NCI-H2081 (cell line): ENCODE measurements around the gene TSPEAR.

Experiments used
- DNase-seq, 2 experiments: peaks; one replicate each; lab custom pipeline; 2025; lab: John Stamatoyannopoulos, UW

TSPEAR gene

DNA sequence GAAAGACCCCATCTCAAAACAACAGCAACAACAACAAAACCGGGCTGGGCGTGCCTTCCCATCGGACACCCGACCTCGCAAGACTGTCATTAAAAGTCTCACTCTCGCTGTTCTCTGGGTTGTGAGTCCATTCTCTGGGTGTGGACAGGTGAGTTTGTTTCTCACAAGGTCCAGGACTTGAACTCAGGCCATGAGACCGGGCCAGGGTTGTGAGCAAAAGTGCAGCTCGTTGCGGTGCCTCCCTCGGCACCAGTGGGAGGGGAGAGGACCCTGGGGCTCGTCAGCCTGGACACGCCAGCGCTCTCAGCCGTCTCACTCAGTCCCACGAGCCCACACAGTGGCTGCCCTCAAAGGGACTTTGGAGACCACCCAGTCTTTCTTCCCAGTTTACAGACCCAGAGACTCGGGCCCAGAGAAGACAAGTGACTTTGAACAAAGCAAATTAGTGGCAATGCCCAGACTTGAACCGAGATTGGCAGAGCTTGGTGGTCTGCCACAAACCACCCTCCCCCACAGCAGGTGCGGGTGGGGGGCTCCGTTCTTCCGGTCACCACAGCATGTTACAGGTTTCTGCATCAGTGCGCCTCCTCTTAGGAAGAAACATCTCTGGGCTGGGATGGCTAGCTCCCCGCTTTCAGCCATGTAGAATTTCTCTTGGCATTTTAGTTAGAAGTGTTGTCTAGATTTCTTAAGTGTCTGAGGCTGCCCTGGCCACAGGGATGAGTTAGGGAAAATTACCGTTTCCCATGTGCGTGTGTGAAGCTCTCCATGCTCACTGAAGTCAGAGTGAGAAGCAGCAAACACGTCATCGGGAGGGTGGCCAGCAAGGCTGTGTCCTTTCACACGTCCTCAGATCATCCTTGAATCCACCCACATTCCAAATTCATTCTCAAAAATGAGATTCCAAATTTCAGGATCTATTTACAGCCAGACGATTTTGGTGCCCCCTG, 227.8 kb downstream of the TSPEAR start:
- no peak for DNase-seq

DNA sequence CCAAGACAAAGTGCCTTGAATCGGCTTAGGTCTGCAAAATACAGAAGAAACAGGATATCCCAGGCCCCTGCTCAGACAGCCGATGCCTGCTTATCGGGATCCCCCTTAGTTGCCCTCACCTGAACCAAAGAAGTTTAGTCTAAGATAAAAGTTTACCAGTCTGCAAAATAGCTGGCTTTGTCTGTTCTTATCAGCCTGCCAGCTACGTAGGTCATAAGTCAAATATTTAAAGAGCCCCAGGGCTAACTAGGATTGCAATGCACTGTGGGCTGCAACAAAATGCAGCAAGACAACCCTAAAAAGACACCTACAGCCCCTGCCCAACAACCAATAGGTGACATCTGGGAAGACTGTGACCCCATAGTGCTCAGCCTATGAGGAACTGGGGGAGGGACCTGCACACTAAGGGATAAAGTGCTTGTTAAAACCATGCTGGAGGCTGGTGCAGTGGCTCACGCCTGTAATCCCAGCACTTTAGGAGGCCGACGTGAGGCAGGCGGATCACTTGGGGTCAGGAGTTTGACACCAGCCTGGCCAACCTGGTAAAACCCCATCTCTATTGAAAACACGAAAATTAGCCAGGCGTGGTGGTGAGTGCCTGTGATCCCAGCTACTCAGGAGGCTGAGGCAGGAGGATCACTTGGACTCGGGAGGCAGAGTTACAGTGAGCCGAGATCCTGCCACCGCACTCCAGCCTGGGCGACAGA, 228.6 kb downstream of the TSPEAR start:
- DNase-seq, result no peak

DNA sequence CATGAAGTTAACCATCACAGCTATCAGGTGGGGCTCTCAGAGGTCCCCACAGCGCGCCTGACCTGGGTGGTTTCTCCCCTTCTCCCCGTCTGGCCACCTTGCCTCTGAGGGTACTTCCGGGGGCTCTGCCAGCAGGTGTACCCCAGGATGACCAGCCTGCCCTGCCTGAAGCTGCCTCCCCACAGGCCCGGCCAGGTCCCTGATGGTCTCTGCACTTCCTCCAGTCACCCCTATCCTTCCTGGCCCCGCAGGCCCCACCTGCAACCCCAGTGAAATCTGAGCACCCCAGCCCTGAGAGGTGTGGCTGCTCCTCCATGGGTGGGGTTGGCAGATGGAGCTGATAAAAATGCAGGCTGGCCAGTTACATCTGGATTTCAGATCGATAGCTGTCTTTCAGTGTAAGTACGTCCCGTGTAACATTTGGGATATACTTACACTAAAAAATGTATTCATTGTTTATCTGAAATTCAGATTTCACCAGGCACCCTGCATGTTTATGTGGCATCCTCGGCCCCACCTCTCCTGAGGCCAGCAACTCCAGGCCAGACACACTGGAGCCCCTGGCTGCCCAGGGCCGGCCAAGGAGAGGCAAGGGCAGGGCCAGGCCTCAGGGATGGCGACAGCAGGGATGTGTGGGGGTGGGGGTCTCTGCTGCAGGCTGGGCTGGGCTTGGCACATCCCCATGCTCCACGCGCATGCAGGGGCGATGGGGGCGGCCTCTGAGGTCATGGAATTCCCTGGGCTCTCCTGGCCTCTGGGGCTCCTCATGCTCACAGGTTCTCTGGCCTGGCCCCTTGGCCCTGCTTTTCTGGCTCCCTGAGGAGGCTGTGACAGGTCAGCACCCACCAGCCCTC, 230.9 kb downstream of the TSPEAR start:
- no peak for DNase-seq

DNA sequence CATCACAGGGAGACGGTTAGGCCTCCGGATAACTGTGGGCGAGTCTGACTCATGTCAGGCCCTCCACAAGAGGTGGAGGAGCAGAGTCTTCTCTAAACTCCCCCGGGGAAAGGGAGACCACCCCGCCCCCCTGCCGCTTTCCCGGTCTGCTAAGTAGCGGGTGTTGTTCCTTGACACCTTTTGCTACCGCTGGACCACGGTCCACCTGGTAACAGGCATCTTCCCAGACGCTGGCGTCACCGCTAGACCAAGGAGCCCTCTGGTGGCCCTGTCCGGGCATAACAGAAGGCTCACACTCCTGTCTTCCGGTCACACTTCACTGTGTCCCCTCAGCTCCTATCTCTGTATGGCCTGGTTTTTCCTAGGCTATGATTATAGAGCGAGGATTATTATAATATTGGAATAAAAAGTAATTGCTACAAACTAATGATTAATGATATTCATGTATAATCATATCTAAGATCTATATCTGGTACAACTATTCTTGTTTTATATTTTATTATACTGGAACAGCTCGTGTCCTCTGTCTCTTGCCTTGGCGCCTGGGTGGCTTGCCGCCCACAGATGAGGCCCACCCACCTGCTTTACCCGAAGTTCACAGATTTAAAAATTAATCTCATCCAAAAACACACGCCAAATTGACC, 231.7 kb downstream of the TSPEAR start:
- peak in 1 of 2 experiments; percentile 28 for DNase-seq

DNA sequence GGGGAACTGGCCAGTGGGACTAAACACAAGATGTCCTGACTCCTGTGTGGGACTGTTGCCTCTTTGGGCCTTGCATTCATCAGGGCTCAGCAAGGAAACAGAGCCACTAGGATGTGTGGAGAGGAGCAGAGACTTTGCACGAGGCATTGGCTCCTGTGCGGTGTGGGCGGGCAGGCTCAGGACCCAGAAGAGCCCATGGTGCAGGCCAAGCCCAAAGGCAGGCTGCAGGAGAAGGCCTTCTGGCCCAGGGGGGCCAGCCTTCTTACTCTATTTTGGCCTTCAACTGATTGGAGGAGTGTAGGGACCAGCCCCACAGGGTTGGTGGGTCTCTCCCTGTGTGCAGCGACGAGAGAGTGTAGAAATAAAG, 232.6 kb downstream of the TSPEAR start:
- no peak for DNase-seq

DNA sequence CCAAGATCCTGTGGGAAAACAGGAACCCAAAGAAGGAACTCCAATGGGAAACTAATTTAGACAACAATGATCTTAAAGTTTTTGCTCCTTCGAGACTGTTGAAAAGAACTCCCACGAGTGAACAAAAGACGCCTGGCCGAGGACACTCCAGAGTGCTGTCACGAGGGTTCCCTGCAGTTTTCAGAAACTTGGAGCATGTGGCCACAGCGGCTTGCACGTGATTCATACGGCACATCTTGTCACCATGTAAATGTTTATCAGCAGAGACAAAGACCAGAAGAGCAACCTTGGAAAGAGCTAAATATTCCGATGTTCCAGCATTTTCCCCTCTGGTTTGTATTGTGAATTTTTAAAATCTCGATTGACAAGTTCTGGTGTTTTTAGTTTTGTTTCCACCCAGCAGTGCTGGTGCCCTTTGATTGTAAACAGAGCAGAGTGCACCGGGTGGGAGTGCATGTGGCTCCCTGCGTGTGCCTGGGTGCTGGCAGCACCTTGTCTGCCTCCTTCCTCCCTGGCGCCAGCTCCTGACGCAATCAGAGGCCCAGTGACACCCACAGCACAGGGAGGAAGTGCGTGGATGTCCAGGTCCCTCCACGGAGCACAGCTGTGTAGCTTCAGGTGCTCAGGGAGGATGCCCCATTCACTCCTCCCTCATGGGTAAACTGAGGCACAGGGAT, 233.1 kb downstream of the TSPEAR start:
- DNase-seq, result no peak

DNA sequence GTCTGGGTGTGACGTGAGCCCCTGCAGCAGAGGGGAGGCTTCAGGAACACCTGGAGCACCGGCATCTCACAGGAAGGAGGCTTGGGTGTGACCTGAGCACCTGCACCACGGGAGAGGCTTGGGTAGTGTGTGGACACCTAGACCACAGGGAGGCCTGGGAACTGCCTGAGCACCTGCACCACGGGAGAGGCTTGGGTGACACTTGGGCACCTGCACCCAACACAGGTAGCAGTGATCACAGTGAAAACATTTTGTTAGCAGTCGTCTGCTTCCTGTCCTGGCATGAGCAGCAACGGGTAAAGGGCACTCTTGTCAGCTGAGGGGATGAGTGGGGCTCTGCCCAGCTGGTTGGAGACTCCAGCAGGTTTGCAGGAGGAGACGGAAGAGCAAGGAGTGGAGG, 233.7 kb downstream of the TSPEAR start:
- DNase-seq, result no peak

DNA sequence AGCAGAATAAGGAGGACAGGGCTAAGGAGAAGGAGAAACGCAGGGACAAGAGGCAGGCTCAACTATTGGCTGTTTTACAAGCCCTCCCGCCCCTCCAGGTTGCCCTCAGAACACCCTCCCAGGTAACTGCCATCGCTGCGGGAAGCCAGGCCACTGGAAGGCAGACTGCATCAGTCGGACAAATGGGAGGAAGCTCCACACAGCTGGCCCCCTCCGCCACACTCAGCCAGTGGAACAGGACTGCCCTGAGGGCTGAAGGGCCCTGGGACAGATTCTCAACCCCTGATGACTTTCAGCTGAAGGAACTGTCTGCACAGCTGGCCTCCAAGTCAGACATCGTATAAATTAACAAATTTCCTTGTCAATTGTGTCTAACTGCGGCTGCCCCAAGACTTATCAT, 234.2 kb downstream of the TSPEAR start:
- DNase-seq, result no peak

DNA sequence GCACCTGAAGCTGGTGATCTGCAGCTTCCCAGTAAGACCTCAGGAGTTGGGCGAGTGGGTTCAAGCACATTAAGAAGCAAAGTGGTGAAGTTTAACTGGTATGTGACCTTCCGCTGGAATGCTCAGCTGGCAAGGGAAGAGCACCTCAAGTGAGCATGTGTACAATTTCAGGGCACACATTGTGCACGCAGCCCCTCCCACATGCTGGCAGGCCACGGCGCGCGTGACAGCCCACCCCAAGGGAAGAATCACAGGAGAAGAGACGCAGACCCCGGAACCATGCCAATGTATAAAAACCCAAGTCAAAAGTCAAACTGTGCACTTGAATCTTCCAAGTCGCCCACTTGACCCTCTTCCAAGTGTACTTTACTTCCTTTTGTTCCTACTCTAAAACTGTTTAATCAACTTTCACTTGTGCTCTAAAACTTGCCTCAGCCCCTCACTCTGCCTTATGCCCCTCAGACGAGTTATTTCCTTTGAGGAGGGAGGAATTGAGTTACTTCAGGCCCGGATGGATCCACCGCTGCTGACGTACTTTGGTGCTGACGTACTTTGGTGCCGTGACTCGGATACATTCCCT, 236.0 kb downstream of the TSPEAR start:
- DNase-seq, result no peak

DNA sequence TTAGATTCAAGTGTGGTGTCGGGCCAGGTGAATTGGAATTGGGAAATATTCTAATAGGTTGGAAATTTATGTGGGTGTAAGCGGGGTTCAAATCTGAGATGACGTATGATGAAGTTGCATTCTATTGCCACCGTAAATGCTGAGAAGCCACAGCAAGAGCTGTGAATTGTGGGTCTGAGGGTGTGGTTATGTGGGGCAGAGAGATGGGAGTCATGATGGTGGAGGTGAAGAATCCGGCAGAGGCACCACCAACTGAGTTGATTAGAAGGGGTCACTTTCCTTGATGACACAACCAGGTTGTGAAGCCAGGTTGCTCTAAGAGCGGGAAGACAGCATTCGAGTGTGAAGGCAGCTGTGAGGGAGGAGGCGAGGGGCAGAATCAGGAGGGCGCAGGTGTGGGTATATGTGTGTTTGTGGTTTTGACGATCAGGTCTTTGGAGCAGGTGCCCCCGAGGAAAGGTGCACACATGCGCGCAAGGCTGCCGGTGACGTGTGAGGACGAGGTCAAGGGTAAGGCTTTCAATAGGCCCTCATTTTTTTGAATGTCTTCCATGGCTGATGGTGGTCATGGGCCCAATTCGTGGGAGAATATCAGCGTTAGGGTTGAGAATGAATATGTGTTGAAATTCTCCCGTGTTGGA, 237.3 kb downstream of the TSPEAR start:
- no peak for DNase-seq

DNA sequence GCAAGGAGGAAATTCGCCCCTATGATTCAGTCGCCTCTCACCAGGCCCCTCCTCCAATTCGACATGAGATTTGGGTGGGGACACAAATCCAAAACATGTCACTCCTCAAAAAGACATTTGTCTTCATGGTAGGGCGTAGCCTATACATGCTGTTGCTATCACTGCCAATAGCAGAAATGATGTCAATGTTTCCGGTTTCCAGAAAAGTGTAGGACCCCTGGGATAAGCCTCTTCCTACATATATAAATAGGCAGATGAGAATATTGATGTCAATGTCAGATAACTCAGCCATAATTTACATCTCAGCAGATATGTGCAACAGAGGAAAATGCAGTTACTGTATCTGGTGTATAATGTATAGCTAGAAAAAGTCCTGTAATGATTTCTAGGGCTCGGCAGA, 239.4 kb downstream of the TSPEAR start:
- DNase-seq, result no peak

DNA sequence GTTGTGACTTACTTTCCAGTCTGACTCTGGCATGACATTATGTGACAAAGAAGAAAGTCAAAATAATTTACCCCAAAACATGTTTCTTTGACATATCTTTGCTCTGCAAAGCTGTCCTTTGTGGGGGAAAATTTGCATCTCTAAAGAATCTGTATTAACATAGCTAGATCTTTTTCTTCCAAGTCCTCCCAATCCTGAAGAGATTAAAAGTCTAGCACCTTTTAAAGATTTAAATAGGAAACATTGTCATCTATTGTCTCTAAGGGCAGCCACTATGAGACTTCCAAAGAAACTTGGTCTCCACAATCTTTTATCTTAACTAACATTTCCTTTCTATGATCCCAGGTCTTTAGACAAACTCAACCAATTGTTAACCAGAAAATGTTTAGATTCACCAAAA, 240.0 kb downstream of the TSPEAR start:
- DNase-seq, result no peak

DNA sequence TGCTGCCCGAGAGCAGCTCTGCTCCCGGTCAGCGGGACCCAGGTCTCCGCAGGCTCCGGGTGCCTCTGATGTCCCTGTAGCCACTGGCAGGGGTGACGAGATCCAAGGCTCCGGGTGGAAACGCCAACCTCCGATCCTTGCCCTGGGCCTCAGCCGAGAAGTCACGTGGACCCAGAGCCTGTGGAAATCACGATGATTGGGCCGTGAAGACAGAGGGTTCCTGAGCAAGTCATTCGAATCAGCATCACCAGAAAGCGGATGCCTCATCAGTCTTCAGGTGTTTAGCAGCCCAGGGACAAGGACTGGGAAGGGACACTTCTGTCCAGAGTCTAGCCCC, 243.5 kb downstream of the TSPEAR start:
- no peak for DNase-seq

DNA sequence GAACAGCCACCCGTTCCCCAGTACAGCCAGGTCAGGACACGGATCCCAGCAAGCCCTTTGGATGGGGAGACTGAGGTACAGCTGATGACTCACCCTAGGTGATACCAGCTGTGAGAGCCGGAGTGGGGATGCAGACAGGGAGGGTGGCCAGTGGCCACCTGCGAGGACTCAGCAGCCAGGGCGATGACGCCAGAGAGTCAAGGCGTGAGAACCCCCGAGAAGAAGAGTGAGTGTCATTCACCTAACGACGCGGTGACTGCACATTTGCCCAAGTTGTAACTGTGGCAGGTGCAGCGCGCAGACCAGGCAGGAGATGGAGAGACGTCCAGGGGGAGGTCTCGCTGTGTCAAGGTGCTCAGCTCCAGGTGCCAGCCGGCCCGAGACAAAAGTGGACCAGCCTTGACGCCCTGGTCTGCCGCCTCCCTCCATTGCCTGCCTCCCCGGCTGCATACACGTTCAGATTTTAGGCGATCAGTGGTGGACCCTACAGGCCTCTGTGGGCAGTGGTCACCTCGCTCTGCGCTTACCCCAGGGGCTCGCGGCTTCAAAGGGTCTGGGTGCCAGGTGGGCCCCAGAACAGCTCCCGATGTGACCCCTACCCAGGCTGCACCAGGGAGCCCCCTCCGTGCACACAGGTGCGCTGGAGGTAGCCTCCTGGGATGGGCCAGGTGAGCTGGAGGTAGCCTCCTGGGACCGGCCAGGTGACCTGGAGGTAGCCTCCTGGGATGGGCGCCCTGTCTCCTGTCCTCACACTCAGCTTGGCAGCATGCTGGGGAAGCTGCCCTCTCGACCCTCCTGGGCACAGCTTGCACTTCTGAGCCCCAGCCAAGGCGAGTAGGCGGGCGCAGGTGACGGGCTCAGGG, 244.1 kb downstream of the TSPEAR start:
- DNase-seq, result no peak

DNA sequence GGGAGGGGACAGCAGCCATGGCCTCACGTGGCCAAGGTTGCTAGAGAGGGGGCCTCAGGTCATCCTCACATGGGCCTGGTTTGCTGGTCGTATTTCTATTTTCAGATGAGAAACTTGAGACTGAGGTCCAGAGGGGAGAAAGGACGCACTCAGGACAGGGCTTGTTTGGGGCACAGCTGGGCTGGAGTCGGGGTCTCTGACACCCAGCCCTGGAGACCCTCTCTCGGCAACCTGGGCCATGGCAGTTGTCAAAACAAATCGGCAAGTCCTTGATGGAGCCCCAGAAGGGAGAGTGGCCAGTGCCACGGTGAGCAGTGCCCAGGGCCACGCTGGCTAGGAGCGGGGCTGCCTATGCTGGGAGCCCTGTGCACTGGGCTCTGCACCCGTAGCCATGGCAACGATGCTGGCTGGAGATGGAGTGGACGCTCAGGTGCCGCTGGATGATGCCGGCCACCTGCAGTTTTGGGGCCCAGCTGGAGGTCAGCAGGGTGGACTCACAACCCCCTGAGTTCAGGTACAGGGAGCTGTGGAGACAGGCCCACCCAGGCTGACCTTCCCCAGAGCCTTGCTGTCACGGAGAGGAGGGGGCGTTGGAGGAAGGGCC, 244.9 kb downstream of the TSPEAR start:
- DNase-seq, result no peak

DNA sequence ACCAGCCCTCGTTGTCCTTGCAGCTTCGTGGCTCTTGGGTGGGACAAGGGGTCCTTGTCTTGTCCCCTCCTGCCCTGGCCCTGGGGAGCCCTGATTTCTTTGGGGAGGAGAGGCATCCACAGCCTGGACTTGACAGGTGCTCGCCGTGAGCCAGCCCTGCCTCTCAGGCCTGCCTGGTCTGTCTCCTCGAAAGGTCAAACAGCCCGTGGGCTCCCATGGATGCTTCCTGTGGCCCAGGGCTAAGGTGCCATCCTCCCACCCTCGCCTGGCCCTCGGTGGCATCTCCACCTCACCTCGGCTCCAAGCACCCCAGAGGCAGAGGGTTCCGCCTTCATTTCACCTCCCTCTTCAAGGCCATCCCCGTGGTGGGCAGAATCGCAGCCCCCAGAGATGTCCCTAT, 247.0 kb downstream of the TSPEAR start:
- no peak for DNase-seq

DNA sequence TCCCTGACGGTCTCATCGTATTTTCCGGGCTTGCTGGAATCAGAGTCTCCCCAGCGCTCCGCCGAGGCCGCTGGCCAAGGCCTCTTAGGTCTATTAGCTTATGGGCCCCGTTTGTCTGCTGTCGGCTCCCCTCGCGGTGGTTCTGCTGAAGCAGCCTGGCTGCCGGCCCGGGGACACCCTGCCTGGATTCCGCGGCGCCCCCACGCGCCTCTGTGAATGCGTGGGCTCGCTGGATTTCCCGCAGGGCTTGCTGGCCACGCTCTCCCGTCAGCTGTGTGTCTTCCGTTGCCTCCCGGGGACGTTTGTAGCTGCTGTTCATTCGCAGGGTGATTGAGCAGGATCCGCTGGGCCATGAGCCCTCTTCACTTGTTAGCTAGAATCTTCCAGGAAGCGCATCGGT, 247.6 kb downstream of the TSPEAR start:
- DNase-seq, result no peak

DNA sequence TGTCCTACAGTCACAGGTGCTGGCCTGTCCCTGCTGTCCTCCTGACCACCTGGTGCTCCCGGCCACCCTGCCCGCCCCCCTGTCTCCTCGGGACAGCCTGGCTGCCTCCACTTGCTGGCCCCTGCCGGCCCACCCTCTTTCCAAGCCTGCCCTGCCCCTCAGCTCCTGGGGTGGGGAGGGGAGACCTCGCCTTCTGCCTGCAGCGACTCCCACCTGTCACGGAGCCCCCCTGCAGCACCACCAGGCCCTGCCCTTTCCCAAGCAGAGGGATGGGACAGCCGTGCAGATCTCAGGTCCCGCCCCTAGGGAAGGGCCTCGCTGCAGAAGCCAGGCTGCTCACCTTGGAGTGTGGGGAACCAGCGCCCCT, 248.6 kb downstream of the TSPEAR start:
- DNase-seq, result no peak

DNA sequence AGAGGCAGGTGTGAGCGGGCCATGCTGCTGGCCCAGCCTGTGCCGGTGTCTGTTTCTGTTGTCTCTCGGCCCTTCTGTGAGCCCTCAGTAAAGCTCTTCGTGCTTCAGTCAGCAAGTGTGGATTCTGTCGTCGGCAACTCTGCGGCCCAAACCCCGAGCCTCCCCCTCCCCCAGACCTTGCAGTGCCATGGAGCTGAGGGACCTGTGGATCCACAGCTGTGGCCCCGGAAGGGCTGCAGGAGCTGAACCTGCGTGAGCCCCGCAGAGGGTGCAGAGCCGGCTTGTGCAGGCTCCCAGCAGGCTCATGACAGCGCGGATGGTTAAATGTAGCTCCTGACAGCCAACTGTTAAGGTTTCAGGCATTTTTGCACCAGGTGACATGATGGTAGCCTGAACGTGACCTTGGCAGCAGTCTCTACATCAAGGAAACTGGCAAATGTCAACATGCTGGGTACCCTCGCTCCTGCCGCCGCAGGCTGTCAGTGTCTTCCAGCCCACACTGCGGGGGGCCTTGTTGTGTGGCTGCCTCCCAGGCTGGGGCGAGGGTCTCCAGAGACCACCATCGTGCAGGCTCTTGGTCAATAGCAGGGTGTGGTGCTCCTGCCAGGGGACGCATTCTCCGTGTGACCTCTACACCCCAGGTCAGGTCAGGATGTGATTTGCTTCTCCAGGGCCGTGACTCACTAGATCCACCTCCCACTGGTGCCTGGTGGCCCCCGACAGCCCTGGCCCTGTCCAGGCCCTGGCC, 249.1 kb downstream of the TSPEAR start:
- DNase-seq, result no peak
